ENCODE results near the gene TGIF2. TPM values are rescaled to one million over a fixed set of nuclear protein-coding genes. Genes with fewer than 3 reads are reported as not detected.

TGIF2 gene
- total RNA-seq, 1 experiment from 2014 or later = 71.1 TPM

DNA sequence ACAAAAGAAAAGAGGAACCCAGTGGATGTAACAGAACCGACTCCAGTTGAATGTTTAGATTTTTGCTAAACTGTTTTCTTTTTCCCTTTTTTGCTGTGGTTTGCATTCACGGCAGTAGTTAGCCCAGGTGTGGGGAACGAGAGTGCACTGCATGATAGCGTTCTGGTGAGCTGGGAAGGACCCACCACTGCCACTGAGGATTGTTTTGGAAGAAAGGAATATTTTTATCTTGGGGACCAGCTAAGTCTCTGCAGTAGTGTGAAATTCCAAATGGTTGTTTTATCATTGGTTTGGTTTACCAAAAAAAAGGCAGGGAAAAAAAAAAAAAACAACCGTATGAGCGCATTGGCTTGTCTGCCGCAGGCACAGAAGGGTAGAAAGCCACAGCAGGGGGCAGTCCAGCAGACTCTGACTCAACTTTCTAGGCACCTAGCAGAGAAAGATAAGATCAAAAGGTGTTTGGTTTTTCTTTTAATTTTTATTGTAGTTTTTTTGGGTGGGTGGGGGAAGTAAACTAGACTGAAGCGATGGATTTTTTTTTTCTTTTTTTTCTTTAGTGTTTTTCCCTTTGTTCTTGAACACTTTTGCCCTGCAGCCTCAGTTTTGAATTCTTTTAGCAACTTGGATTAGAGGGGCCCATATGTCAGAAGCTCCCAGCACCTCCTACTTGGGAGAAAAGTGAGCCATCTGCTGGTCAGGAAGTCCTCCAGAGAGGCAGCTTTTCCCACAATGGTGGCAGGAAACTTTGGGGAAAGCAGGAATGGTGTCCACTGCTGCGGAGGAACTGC, 18.7 kb downstream of the TGIF2 start:
- Mint-ChIP-seq H3K9me3 (no peaks in the 10 kb centered on the region), H3K36me3 (peaks cover 51% of the 10 kb centered on the region), H3K4me1 (peaks cover 34% of the 10 kb centered on the region), H3K27me3 (ENCODE audit: low read depth) (no peaks in the 10 kb centered on the region), H3K27ac (peak overlapping the region; percentile 84), H3K4me3 (no peak overlapping the region)
- DNase-seq (ENCODE audit: low spot score) (peak; percentile 45), ATAC-seq (peak; percentile 65)
- no peak for TF ChIP-seq ZNF416 (CRISPR knock-in tag; IDR thresholded peaks at IDR 0.05)
- TF ChIP-seq NFE2L1 (CRISPR knock-in tag; IDR thresholded peaks at IDR 0.05) = no peak
- TF ChIP-seq, protein P1, sequence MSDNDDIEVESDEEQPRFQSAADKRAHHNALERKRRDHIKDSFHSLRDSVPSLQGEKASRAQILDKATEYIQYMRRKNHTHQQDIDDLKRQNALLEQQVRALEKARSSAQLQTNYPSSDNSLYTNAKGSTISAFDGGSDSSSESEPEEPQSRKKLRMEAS (CRISPR knock-in tag; IDR thresholded peaks at IDR 0.05) = no peak
- no peak for TF ChIP-seq TEAD4 (CRISPR knock-in tag; IDR thresholded peaks at IDR 0.05)
- TF ChIP-seq ZSCAN18 (CRISPR knock-in tag; IDR thresholded peaks at IDR 0.05) = 0 out of 2 replicates have a peak, but pooled peaks have one; percentile 27
- no peak for TF ChIP-seq OVOL2 (CRISPR knock-in tag; IDR thresholded peaks at IDR 0.05; ENCODE audit: borderline replicate concordance)
- no peak for TF ChIP-seq FOXK1 (CRISPR knock-in tag; IDR thresholded peaks at IDR 0.05)
- TF ChIP-seq E2F4 (CRISPR knock-in tag; IDR thresholded peaks at IDR 0.05; ENCODE audit: borderline replicate concordance, low read depth) = no peak
- TF ChIP-seq KAT7 (CRISPR knock-in tag; IDR thresholded peaks at IDR 0.05; ENCODE audit: borderline replicate concordance) = no peak
- TF ChIP-seq, protein P2, sequence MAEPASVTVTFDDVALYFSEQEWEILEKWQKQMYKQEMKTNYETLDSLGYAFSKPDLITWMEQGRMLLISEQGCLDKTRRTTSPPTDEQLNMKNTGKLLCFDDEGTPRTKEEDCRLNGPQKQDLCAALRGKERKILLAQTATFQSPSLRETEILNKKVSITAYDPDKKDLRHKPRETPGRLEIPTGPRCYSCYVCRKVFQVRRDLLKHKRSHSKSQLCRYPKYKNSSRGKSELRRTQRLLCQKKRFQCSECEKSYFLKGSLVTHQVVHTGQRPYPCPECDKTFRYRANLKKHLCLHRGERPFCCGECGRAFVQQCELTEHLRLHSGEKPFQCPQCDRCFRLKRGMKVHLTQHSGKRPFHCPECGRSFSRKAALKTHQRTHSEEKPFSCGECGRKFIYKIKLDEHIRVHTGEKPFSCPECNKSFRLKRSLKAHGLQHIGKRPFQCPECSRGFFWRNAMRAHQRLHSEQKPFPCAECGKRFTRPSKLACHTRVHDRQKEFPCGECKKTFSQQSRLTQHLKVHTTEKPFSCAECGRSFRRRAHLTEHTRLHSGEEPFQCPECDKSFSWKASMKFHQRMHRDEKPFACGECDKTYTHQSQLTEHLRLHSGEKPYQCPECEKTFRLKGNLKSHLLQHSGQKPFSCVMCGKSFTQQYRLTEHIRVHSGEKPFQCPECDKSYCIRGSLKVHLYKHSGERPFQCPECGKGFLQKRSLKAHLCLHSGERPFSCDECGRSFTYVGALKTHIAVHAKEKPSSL (CRISPR knock-in tag; conservative IDR thresholded peaks at IDR 0.05) = no peak
- TF ChIP-seq NR1H2 (CRISPR knock-in tag; IDR thresholded peaks at IDR 0.05) = no peak
- TF ChIP-seq HMGXB4 (CRISPR knock-in tag; IDR thresholded peaks at IDR 0.05) = 0 out of 2 replicates have a peak, but pooled peaks have one; percentile 30
- ChIA-PET CTCF (interaction anchor here (0.6 to 3.0 kb wide), 18 partner anchors 9 to 726 kb away, joined by 3 to 15 read pairs (median 5); partner anchors contain the start of genes MYL9 and TGIF2), POLR2A (interaction anchor here (1.1 to 1.9 kb wide), 2 partner anchors 13 to 17 kb away, joined by 4 to 8 read pairs; partner anchors contain the start of gene RAB5IF)

DNA sequence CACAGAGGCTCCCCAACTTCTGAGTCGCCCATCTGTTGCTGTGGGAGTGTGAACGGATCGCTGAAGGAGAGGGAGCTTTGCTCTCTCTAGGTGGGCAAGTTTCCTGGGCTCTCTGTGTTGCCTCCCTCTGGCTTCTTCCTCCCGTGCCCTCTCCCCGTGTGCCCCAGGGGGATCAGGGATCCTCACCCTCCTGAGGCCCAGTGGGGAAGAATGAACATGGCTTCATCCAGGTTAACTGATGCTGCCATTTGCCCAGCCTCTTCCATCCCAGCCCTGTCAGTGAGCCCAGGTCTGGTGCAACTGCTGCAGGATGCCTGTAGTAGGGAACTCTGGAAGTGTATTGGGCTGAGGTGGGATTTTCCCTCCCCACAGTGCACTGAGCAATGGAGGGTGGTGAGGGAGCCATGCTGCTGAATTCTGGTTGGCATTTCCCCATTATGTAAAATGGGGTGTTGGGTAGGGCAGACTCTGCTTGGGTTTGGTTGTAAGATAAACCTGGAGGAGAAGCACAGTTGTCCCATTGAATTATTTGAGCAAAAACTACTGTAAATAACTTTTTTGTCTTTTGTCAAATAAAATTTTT, 20.0 kb downstream of the TGIF2 start:
- CTCF ChIA-PET = interaction anchor here (1.1 kb wide), 3 partner anchors 8 to 51 kb away, joined by 3 to 4 read pairs (median 4); no protein-coding TSS in a partner anchor
- Mint-ChIP-seq H3K36me3 (peaks cover 41% of the 10 kb centered on the region), H3K4me1 (peaks cover 39% of the 10 kb centered on the region), H3K9me3 (no peaks in the 10 kb centered on the region), H3K27me3 (ENCODE audit: low read depth) (no peaks in the 10 kb centered on the region), H3K4me3 (no peak overlapping the region), H3K27ac (peak overlapping the region; percentile 78)
- TF ChIP-seq ELF4 (CRISPR knock-in tag; IDR thresholded peaks at IDR 0.05; ENCODE audit: low read depth) = no peak
- TF ChIP-seq SMAD4 (CRISPR knock-in tag; IDR thresholded peaks at IDR 0.05) = no peak
- no peak for TF ChIP-seq PRRX2 (CRISPR knock-in tag; IDR thresholded peaks at IDR 0.05)
- no peak for TF ChIP-seq NR2C2 (CRISPR knock-in tag; IDR thresholded peaks at IDR 0.05)
- TF ChIP-seq FOXJ3 (CRISPR knock-in tag; IDR thresholded peaks at IDR 0.05; ENCODE audit: borderline replicate concordance) = no peak
- no peak for TF ChIP-seq TCF7 (CRISPR knock-in tag; IDR thresholded peaks at IDR 0.05; ENCODE audit: low read depth)
- POLR2A ChIA-PET = interaction anchor here (1.4 to 1.9 kb wide), 2 partner anchors 8 to 12 kb away, joined by 6 to 8 read pairs; partner anchors contain the start of gene RAB5IF
- DNase-seq (ENCODE audit: low spot score) = no peak
- ATAC-seq = no peak
